ENCODE measurements around the gene TPX2. TPM values are rescaled to one million over a fixed set of nuclear protein-coding genes. Genes with fewer than 3 reads are reported as not detected.

TPX2 gene
- total and polyA plus RNA-seq, 2 of the 8 experiments (the other 6 are each of a cell fraction or from before 2014, with no cell fraction given) = 43.6 to 125 TPM

DNA sequence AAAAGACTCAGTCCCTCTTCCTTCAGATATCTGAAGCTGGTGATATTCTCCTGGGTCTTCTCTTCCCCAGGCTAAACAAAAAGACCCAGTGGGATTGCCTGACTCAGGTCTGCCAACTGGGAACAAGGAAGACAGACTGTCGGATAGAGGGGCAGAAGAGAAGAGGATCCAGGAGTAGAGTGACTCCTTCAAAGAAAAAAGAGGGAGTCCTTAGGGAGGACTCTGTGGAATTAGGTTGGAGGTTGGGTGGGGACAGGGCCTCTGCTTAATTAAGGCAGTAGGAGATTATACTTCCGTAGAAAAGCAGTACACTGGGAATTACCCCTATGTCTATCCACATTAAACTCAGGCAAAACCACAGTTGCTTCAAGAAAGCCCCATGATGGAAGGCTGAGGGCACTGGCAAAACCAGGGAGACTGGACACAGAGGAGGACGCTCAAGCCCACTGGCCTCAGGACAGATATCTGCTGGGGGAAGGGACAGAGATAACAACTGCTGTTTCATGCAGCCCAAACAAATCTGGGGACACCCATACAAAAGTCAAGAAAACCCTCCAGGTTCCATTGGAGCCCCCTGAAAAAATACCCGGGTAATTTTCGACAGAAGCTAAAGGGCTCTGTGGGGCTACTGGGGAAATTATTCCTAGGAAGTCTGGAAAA, 22.1 kb upstream of the TPX2 start:
- FAIRE-seq (no peak), DNase-seq (ENCODE audit: low read depth in 1 of 2, low spot score in 2 of 2) (no peak)
- Histone ChIP-seq H3K79me2 (ENCODE audit: control insufficient read depth in 1 of 2, insufficient read depth in 2 of 2, low read length in 2 of 2) (peaks cover 13 to 96% of the 10 kb centered on the region in 2 experiments), H4K20me1 (replicated peaks in 1 of 2; ENCODE audit: control insufficient read depth in 1 of 2, insufficient read depth in 2 of 2, low read length in 2 of 2) (peaks cover 0 to 6% of the 10 kb centered on the region in 2 experiments), H4K8ac (ENCODE audit: extremely low read depth, insufficient read depth, low read length) (no peak overlapping the region), H3K18ac (ENCODE audit: extremely low read depth, low read length) (no peak overlapping the region; the same call in 1 of the 2 replicates), H4K5ac (ENCODE audit: insufficient read length, low read depth, low read length) (no peak overlapping the region), H3K9me3 (ENCODE audit: insufficient read depth in 2 of 2, low read depth in 1 of 2, low read length in 1 of 2) (no peaks in the 10 kb centered on the region), H3K27me3 (replicated peaks in 1 of 4; ENCODE audit: control insufficient read depth in 3 of 4, extremely low read depth in 1 of 4, insufficient read depth in 3 of 4, low read length in 3 of 4) (no peaks in the 10 kb centered on the region), H3K14ac (ENCODE audit: insufficient read length) (no peak overlapping the region), H3K9ac (replicated peaks in 1 of 4; ENCODE audit: extremely low read depth in 1 of 4, low read depth in 3 of 4, low read length in 3 of 4) (no peak overlapping the region), H3K4me3 (ENCODE audit: extremely low read depth in 1 of 4, insufficient read depth in 2 of 4, low read depth in 3 of 4, low read length in 4 of 4) (no peak overlapping the region), H3K56ac (replicated peaks; ENCODE audit: insufficient read length, low read depth, low read length) (no peak overlapping the region), H2BK15ac (ENCODE audit: low read length) (no peak overlapping the region), H2AFZ (ENCODE audit: low read length) (no peak overlapping the region), H2BK12ac (ENCODE audit: low read depth, low read length) (no peak overlapping the region; the same call in 1 of the 2 replicates), H4K91ac (replicated peaks; ENCODE audit: insufficient read length, low read length) (no peak overlapping the region), H2BK5ac (ENCODE audit: low read depth, low read length) (no peak overlapping the region), H3K4ac (replicated peaks; ENCODE audit: insufficient read length, low read depth, low read length) (peak overlapping the region; percentile 10), H3K23me2 (ENCODE audit: low read depth, low read length) (peaks cover 4% of the 10 kb centered on the region), H2AK5ac (ENCODE audit: low read depth, low read length) (no peak overlapping the region), H3K4me1 (replicated peaks in 1 of 4; ENCODE audit: control insufficient read depth in 3 of 4, insufficient read depth in 4 of 4, low read length in 3 of 4) (peaks cover 34 to 59% (median 52%) of the 10 kb centered on the region in 4 experiments), H3K36me3 (ENCODE audit: control insufficient read depth in 2 of 4, insufficient read depth in 4 of 4, low read length in 3 of 4) (peaks cover 0 to 16% (median 11%) of the 10 kb centered on the region in 4 experiments; a peak in 7 of 8 replicates), H2BK120ac (replicated peaks; ENCODE audit: low read depth, low read length) (no peak overlapping the region), H3K4me2 (ENCODE audit: insufficient read depth in 1 of 2, low read depth in 2 of 2, low read length in 2 of 2) (0 out of 4 replicates have a peak overlapping the region, but pooled peaks of 1 of the 2 experiments have one; percentile 1), H3K23ac (ENCODE audit: insufficient read length) (no peak overlapping the region), H2BK20ac (ENCODE audit: low read length) (no peak overlapping the region), H3K27ac (ENCODE audit: low read depth, low read length) (no peak overlapping the region), H3K79me1 (ENCODE audit: low read depth, low read length) (peaks cover 2% of the 10 kb centered on the region; the same call in 1 of the 2 replicates)
- 88% methylated on average over 5 of the region's 5 CpGs; no CpG with 5 or more reads in 1 of the 2 experiments for WGBS, 2 experiments (ENCODE audit: extremely low coverage in 1 of 2, insufficient coverage in 1 of 2, insufficient read length in 1 of 2, insufficient replicate concordance in 2 of 2, low coverage in 1 of 2, low lambda C conversion rate in 2 of 2, missing lambda C conversion rate in 1 of 2)
- POLR2A ChIA-PET (ENCODE audit: partially characterized antibody) = interaction anchor here (0.6 to 9.7 kb wide), 6 partner anchors 8 to 55 kb away, joined by 3 to 108 read pairs (median 7); no protein-coding TSS in a partner anchor
- CTCF ChIA-PET (ENCODE audit: partially characterized antibody) = interaction anchor here (0.7 to 1.9 kb wide), 7 partner anchors 11 to 157 kb away, joined by 3 to 6 read pairs (median 4); no protein-coding TSS in a partner anchor
- TF ChIP-seq HDAC2 (IDR thresholded peaks at IDR 0.05; ENCODE audit: borderline replicate concordance in 1 of 2, low read depth in 2 of 2, low read length in 2 of 2) (no peak), GTF2F1 (IDR thresholded peaks at IDR 0.05; ENCODE audit: borderline replicate concordance, low read depth, low read length) (no peak), CBX5 (IDR thresholded peaks at IDR 0.05; ENCODE audit: low read depth, low read length) (no peak), POLR2AphosphoS5 (IDR thresholded peaks at IDR 0.05; ENCODE audit: low read depth, low read length) (no peak), NRF1 (IDR thresholded peaks at IDR 0.05; ENCODE audit: low read depth, low read length) (no peak), SUZ12 (IDR thresholded peaks at IDR 0.05; ENCODE audit: low read length) (no peak), KDM1A (IDR thresholded peaks at IDR 0.05; ENCODE audit: borderline replicate concordance, low read length) (no peak), RAD21 (IDR thresholded peaks at IDR 0.05 in 1 of 2, conservative IDR thresholded peaks at IDR 0.05 in 1 of 2; ENCODE audit: low read depth in 2 of 2, low read length in 2 of 2) (no peak), TEAD4 (IDR thresholded peaks at IDR 0.05; ENCODE audit: low read depth, low read length) (no peak), ATF2 (IDR thresholded peaks at IDR 0.05; ENCODE audit: low read length) (no peak)
